Activated T-cell treated with anti-CD3 and anti-CD28 coated beads, Interleukin-2, amount 50 U/mL, for 72 hours (primary cell): ENCODE results near the gene YEATS4. TPM values are rescaled to one million over a fixed set of nuclear protein-coding genes. Genes with fewer than 3 reads are reported as not detected.
A peak's percentile ranks its signal among the peaks of the same experiment; 100 is the strongest.

Experiments
- ATAC-seq, 2 donors: fragments of 150-1000 bp; cut with Tn5 transposase; replicated peaks in 1 of 2; 2 replicates each; pipeline ENCODE4 v1.10.0; 2021; ENCODE audit warnings: moderate library complexity in 2 of 2, mild to moderate bottlenecking in 1 of 2
- DNase-seq, 2 donors: peaks; one replicate each; pipeline ENCODE4 v3.0.0; 2021 to 2022; ENCODE audit warnings: mixed read lengths in 1 of 2
- H3K27ac Mint-ChIP-seq: one replicate; pipeline ENCODE4 v1.8.0; 2022; ENCODE audit warnings: mild to moderate bottlenecking, moderate library complexity, mixed read lengths
- H3K27me3 Mint-ChIP-seq: one replicate; pipeline ENCODE4 v1.8.0; 2022; ENCODE audit warnings: low read depth, mixed read lengths
- H3K36me3 Mint-ChIP-seq, 2 donors: one replicate each; pipeline ENCODE4 v1.8.0; 2022; ENCODE audit warnings: mixed read lengths in 2 of 2, mild to moderate bottlenecking in 1 of 2; ENCODE audit not compliant: insufficient read depth in 2 of 2
- H3K4me1 Mint-ChIP-seq: one replicate; pipeline ENCODE4 v1.8.0; 2022; ENCODE audit warnings: low read depth, mixed read lengths
- H3K4me3 Mint-ChIP-seq, 2 donors: one replicate each; pipeline ENCODE4 v1.8.0; 2022; ENCODE audit warnings: mild to moderate bottlenecking in 2 of 2, mixed read lengths in 2 of 2, moderate library complexity in 2 of 2
- H3K9me3 Mint-ChIP-seq, 2 donors: one replicate each; pipeline ENCODE4 v1.8.0; 2022; ENCODE audit warnings: mixed read lengths in 2 of 2
- total RNA-seq, 2 donors: library from RNA; stranded (reverse); gene quantifications; one replicate each; pipeline ENCODE4 v1.2.3, GENCODE V29; 2022

Gene YEATS4
- total RNA-seq, 2 donors from 2014 or later, result 49.3 to 54.5 TPM

- H3K27me3 Mint-ChIP-seq, result no peaks in the 10 kb centered on the region
- H3K36me3 Mint-ChIP-seq, result no peaks in the 10 kb centered on the region
- no peak overlapping the region for H3K4me3 Mint-ChIP-seq
- ATAC-seq, result no peak
- DNase-seq, result no peak
- no peaks in the 10 kb centered on the region for H3K4me1 Mint-ChIP-seq
- H3K9me3 Mint-ChIP-seq, result no peaks in the 10 kb centered on the region
- H3K27ac Mint-ChIP-seq, result no peak overlapping the region
Observed at GRCh38 chr12:69345742-69346141, 13.8 kb upstream of the YEATS4 start.

GRCh38 chr12:69348162-69348938, 11.2 kb upstream of the YEATS4 start, which contains the start of gene LYZ:
Gene LYZ, plus strand, starts transcription at chr12:69348381. Its CDS starts 28 bp downstream, at chr12:69348409.
- DNase-seq, result no peak
- ATAC-seq, result no peak
- Mint-ChIP-seq H3K36me3 (no peaks in the 10 kb centered on the region), H3K27me3 (no peaks in the 10 kb centered on the region), H3K27ac (no peak within 1 kb of the TSS), H3K4me3 (no peak within 1 kb of the TSS), H3K9me3 (no peaks in the 10 kb centered on the region), H3K4me1 (no peaks in the 10 kb centered on the region)

GRCh38 chr12:69350002-69350626, 9.4 kb upstream of the YEATS4 start:
- H3K36me3 Mint-ChIP-seq, result no peaks in the 10 kb centered on the region
- DNase-seq (no peak), ATAC-seq (no peak)
- no peak overlapping the region for H3K4me3 Mint-ChIP-seq
- no peak overlapping the region for H3K27ac Mint-ChIP-seq
- no peaks in the 10 kb centered on the region for H3K9me3 Mint-ChIP-seq
- H3K27me3 Mint-ChIP-seq, result no peaks in the 10 kb centered on the region
- H3K4me1 Mint-ChIP-seq, result no peaks in the 10 kb centered on the region

- no peaks in the 10 kb centered on the region for H3K4me1 Mint-ChIP-seq
- no peak overlapping the region for H3K4me3 Mint-ChIP-seq
- H3K36me3 Mint-ChIP-seq, result no peaks in the 10 kb centered on the region
- no peak overlapping the region for H3K27ac Mint-ChIP-seq
- H3K9me3 Mint-ChIP-seq, result no peaks in the 10 kb centered on the region
- DNase-seq, result no peak
- no peak for ATAC-seq
- no peaks in the 10 kb centered on the region for H3K27me3 Mint-ChIP-seq
Observed at GRCh38 chr12:69350777-69351176, 8.8 kb upstream of the YEATS4 start.

GRCh38 chr12:69351462-69352236, 7.9 kb upstream of the YEATS4 start:
- ATAC-seq (no peak), DNase-seq (no peak)
- Mint-ChIP-seq H3K36me3 (no peaks in the 10 kb centered on the region), H3K9me3 (no peaks in the 10 kb centered on the region), H3K27ac (no peak overlapping the region), H3K4me1 (no peaks in the 10 kb centered on the region), H3K4me3 (no peak overlapping the region), H3K27me3 (no peaks in the 10 kb centered on the region)

- Mint-ChIP-seq H3K4me3 (no peak overlapping the region), H3K4me1 (peaks cover 6% of the 10 kb centered on the region), H3K36me3 (no peaks in the 10 kb centered on the region), H3K9me3 (no peaks in the 10 kb centered on the region), H3K27me3 (no peaks in the 10 kb centered on the region), H3K27ac (no peak overlapping the region)
- ATAC-seq, result no peak
- no peak for DNase-seq
Observed at GRCh38 chr12:69352904-69353303, 6.6 kb upstream of the YEATS4 start.

GRCh38 chr12:69354172-69354555, 5.4 kb upstream of the YEATS4 start:
- no peak overlapping the region for H3K27ac Mint-ChIP-seq
- peaks cover 18% of the 10 kb centered on the region for H3K4me1 Mint-ChIP-seq
- DNase-seq (no peak), ATAC-seq (no peak)
- H3K9me3 Mint-ChIP-seq, result no peaks in the 10 kb centered on the region
- no peaks in the 10 kb centered on the region for H3K27me3 Mint-ChIP-seq
- no peaks in the 10 kb centered on the region for H3K36me3 Mint-ChIP-seq
- H3K4me3 Mint-ChIP-seq, result no peak overlapping the region

GRCh38 chr12:69354556-69355187, 4.9 kb upstream of the YEATS4 start:
- peaks cover 24% of the 10 kb centered on the region for H3K4me1 Mint-ChIP-seq
- ATAC-seq (no peak), DNase-seq (no peak)
- no peak overlapping the region for H3K27ac Mint-ChIP-seq
- no peak overlapping the region for H3K4me3 Mint-ChIP-seq
- H3K9me3 Mint-ChIP-seq, result no peaks in the 10 kb centered on the region
- no peaks in the 10 kb centered on the region for H3K27me3 Mint-ChIP-seq
- no peaks in the 10 kb centered on the region for H3K36me3 Mint-ChIP-seq

- no peak for ATAC-seq
- H3K27ac Mint-ChIP-seq, result no peak overlapping the region
- no peak overlapping the region for H3K4me3 Mint-ChIP-seq
- DNase-seq, result no peak
- peaks cover 0 to 2% of the 10 kb centered on the region in 2 donors for H3K36me3 Mint-ChIP-seq
- H3K9me3 Mint-ChIP-seq, result no peaks in the 10 kb centered on the region
- H3K4me1 Mint-ChIP-seq, result peaks cover 24% of the 10 kb centered on the region
- H3K27me3 Mint-ChIP-seq, result no peaks in the 10 kb centered on the region
Observed at GRCh38 chr12:69355363-69356028, 4.0 kb upstream of the YEATS4 start.

- H3K36me3 Mint-ChIP-seq, result peaks cover 4 to 12% of the 10 kb centered on the region in 2 donors
- H3K27ac Mint-ChIP-seq, result peak overlapping the region; percentile 95
- DNase-seq (no peak), ATAC-seq (no peak)
- no peaks in the 10 kb centered on the region for H3K27me3 Mint-ChIP-seq
- H3K9me3 Mint-ChIP-seq, result no peaks in the 10 kb centered on the region
- peak overlapping the region; percentile 85 to 92 for H3K4me3 Mint-ChIP-seq
- H3K4me1 Mint-ChIP-seq, result peaks cover 33% of the 10 kb centered on the region
Observed at GRCh38 chr12:69360348-69360672, 767 bp downstream of the YEATS4 start.

- no peak for ATAC-seq
- H3K27me3 Mint-ChIP-seq, result no peaks in the 10 kb centered on the region
- H3K4me1 Mint-ChIP-seq, result peaks cover 1% of the 10 kb centered on the region
- H3K27ac Mint-ChIP-seq, result no peak overlapping the region
- no peaks in the 10 kb centered on the region for H3K9me3 Mint-ChIP-seq
- H3K36me3 Mint-ChIP-seq, result peaks cover 5 to 32% of the 10 kb centered on the region in 2 donors
- DNase-seq, result no peak
- no peak overlapping the region for H3K4me3 Mint-ChIP-seq
Observed at GRCh38 chr12:69366796-69367195, 7.3 kb downstream of the YEATS4 start.

GRCh38 chr12:69368171-69368570, 8.6 kb downstream of the YEATS4 start:
- Mint-ChIP-seq H3K27me3 (no peaks in the 10 kb centered on the region), H3K4me3 (no peak overlapping the region), H3K27ac (no peak overlapping the region), H3K9me3 (no peaks in the 10 kb centered on the region), H3K36me3 (peaks cover 8 to 39% of the 10 kb centered on the region in 2 donors), H3K4me1 (no peaks in the 10 kb centered on the region)
- no peak for ATAC-seq
- no peak for DNase-seq
